ENCODE data around the gene GFI1B.

GRCh38 chr9:132978451-132979131 lies at the start of gene GFI1B:
- TF ChIP-seq, protein P1, sequence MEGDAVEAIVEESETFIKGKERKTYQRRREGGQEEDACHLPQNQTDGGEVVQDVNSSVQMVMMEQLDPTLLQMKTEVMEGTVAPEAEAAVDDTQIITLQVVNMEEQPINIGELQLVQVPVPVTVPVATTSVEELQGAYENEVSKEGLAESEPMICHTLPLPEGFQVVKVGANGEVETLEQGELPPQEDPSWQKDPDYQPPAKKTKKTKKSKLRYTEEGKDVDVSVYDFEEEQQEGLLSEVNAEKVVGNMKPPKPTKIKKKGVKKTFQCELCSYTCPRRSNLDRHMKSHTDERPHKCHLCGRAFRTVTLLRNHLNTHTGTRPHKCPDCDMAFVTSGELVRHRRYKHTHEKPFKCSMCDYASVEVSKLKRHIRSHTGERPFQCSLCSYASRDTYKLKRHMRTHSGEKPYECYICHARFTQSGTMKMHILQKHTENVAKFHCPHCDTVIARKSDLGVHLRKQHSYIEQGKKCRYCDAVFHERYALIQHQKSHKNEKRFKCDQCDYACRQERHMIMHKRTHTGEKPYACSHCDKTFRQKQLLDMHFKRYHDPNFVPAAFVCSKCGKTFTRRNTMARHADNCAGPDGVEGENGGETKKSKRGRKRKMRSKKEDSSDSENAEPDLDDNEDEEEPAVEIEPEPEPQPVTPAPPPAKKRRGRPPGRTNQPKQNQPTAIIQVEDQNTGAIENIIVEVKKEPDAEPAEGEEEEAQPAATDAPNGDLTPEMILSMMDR (IDR thresholded peaks at IDR 0.05; ENCODE audit: poor library complexity), result no peak
- no peak for TF ChIP-seq EZH2phosphoT487 (IDR thresholded peaks at IDR 0.05; ENCODE audit: low read depth, severe bottlenecking, unreplicated experiment)

Data from hepatocyte (in vitro differentiated cells).